B cell (primary cell): ENCODE data around the gene SIRPA.

ENCODE experiments used
- CTCF ChIP-seq: fragments of 200-600 bp; IDR thresholded peaks from one replicate; pipeline ENCODE4 v1.8.0; 2022; ENCODE audit warnings: antibody characterized with exemption, mild to moderate bottlenecking
- EZH2 ChIP-seq: IDR thresholded peaks from 2 replicates; pipeline ENCODE4 v1.6.1; 2012; ENCODE audit warnings: borderline replicate concordance, low read depth, mild to moderate bottlenecking, moderate library complexity, low read length; ENCODE audit not compliant: insufficient read depth, poor library complexity, severe bottlenecking

- TF ChIP-seq CTCF: no peak
- no peak for TF ChIP-seq EZH2
Observed at GRCh38 chr20:1897965-1898464, 2.8 kb downstream of the SIRPA start.
